Epithelial cell of esophagus (primary cell): ENCODE results near the gene VDAC2.
A peak's percentile ranks its signal among the peaks of the same experiment; 100 is the strongest.
"Not testable (repeated sequence)": the region's sequence is repeated elsewhere in the genome, so short reads cannot be mapped to it uniquely, and the experiment has no call there.

ENCODE experiments used
- DNase-seq: peaks from one replicate; pipeline ENCODE4 v3.0.0; 2010; ENCODE audit warnings: low read depth
- H3K4me3 ChIP-seq: 2 replicates; pipeline ENCODE4 v1.5.1; 2011; ENCODE audit warnings: mild to moderate bottlenecking, low read length, control low read depth
- CTCF ChIP-seq: IDR thresholded peaks from 2 replicates; pipeline ENCODE4 v1.5.1; 2011; ENCODE audit warnings: low read depth, mild to moderate bottlenecking, low read length, control low read depth, inconsistent platforms; ENCODE audit not compliant: insufficient read depth; ENCODE audit errors: missing control alignments

VDAC2 gene

DNA sequence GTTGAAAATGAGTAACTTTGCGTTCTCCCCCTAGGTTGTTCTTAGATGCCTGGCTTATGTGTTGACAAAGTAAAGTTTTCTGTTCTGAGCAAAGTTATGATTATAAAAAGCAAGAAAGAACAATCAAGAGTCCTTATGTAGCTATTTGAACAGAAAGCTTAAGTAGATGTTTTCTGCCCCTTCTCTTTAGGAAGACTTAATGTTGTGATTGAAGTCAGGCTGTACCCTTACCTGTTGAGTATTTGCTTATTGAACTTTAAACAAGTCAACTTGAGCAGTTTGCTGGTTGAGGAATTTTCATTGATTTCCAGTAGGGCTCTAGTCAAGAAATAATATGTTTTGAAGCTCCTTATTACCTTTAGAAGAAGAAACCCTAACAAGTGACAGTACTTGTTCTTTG lies 33.9 kb upstream of the VDAC2 start:
- TF ChIP-seq CTCF: no peak
- DNase-seq: no peak
- no peak overlapping the region for H3K4me3 ChIP-seq

DNA sequence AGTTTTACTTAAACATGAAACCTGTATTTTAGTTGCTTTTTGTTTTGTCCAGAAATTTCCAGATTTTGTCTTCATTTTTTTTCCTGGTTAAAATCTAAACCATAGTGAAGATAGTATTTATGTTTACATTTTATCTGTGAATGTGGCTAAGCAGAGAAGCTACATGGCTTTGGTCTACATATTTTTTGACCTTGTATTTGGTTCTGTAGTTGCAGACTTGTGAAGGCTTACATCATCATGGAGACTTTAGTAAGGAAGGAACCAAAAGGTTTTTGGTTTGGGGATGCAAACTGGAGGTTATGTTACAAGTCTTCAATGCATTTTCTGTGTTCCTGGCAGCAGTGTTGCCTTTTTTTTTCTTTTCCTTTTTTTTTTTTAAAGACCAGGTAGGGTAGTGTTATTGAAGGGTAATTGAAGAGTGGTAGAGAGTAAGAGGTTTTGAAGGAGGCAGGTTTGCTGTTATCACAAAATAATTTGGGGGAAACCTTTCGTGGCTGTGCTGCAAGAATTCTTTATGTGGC lies 30.9 kb upstream of the VDAC2 start:
- DNase-seq: no peak
- H3K4me3 ChIP-seq: no peak overlapping the region
- TF ChIP-seq CTCF: no peak

DNA sequence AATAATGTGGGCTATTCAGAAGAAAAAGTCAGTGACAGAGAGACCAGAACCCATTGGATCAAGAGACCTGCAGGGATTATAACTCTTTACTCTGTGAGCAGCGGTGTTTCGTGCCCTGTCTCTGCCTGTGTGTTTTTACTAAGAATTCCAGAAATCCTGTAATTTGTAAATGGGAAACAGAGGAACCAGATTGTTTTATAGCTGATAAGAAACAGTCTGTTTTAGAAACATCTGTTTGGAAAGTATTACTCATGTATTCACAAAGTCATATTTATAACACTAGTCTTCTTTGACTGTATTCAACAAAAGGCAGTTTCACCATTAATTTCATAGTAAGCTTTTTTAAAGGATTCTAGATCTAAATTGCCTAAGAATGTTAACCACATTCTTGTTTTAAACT lies 30.0 kb upstream of the VDAC2 start:
- H3K4me3 ChIP-seq: no peak overlapping the region
- no peak for TF ChIP-seq CTCF
- DNase-seq: no peak

- no peak for TF ChIP-seq CTCF
- no peak for DNase-seq
- H3K4me3 ChIP-seq: no peak overlapping the region
These were observed 29.5 kb upstream of the VDAC2 start for GRCh38 chr10:75181073-75181472.

DNA sequence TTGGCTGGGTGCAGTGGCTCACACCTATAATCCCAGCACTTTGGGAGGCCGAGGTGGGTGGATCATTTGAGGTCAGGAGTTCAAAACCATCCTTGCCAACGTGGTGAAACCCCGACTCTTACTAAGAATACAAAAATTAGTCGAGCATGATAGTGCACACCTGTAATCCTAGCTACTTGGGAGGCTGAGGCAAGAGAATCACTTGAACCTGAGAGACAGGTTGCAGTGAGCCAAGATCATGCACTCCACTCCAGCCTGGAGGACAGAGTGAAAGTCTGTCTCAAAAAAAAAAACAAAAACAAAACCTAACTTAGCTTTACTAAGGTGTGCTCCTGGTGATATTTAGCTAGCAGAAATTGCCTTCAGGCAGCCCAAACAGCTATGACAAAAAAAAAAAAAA lies 24.3 kb upstream of the VDAC2 start:
- DNase-seq: peak; percentile 11
- no peak for TF ChIP-seq CTCF
- no peak overlapping the region for H3K4me3 ChIP-seq

DNA sequence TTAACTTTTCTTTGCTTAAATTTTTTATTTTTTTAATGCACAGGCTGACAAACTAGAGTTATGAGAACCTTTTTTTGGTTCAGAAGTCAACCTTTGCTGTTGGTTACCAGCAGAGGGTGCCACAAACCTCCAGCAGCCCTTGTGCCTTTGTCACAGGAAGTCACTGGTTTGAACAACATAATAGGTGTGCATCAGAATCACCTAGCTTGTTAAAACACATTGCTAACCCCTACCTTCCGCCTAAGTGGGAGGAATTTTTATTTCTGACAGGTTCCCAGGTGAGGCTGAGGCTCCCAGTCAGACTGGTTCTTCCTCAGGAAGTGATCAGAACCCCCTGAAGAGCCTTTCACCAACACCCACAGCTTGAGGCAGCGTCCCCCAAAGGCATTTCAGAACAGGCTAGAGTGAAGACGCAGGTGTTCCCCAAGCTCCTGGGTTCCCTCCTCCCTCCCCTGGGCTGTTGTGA lies 22.6 kb upstream of the VDAC2 start:
- H3K4me3 ChIP-seq: no peak overlapping the region
- peak; percentile 94 for TF ChIP-seq CTCF
- DNase-seq: peak; percentile 93

GRCh38 chr10:75188522-75188921 lies 22.1 kb upstream of the VDAC2 start:
- not testable (repeated sequence) for H3K4me3 ChIP-seq, DNase-seq
